HG03469 (cell line): ENCODE data around the gene HSF5.
"Not testable (repeated sequence)": the region's sequence is repeated elsewhere in the genome, so short reads cannot be mapped to it uniquely, and the experiment has no call there.

ENCODE experiments used
- ATAC-seq: cut with Tn5 transposase; IDR thresholded peaks from one replicate; pipeline ENCODE4 v1.9.1; 2021; ENCODE audit warnings: mild to moderate bottlenecking, moderate library complexity, moderate number of reproducible peaks; ENCODE audit not compliant: unreplicated experiment

The HSF5 gene

GRCh38 chr17:58415371-58416055 is 72.7 kb downstream of the HSF5 start:
- no peak for ATAC-seq

- ATAC-seq: no peak
Measured at GRCh38 chr17:58414596-58414997, 73.6 kb downstream of the HSF5 start.

- no peak for ATAC-seq
Measured at GRCh38 chr17:58413684-58414083, 74.5 kb downstream of the HSF5 start.

- ATAC-seq: no peak
Measured at GRCh38 chr17:58412961-58413586, 75.1 kb downstream of the HSF5 start.

- no peak for ATAC-seq
Measured at GRCh38 chr17:58412064-58412703, 76.0 kb downstream of the HSF5 start.

- ATAC-seq: no peak
Measured at GRCh38 chr17:58411408-58411894, 76.8 kb downstream of the HSF5 start.

- no peak for ATAC-seq
Measured at GRCh38 chr17:58410714-58411407, 77.3 kb downstream of the HSF5 start.

- ATAC-seq: no peak
Measured at GRCh38 chr17:58409432-58409831, 78.8 kb downstream of the HSF5 start.

GRCh38 chr17:58403311-58403710 is 84.9 kb downstream of the HSF5 start:
- ATAC-seq: no peak

GRCh38 chr17:58402679-58403078 is 85.5 kb downstream of the HSF5 start:
- ATAC-seq: no peak

- ATAC-seq: no peak
Measured at GRCh38 chr17:58402047-58402446, 86.2 kb downstream of the HSF5 start.

- ATAC-seq: no peak
Measured at GRCh38 chr17:58401287-58401686, 86.9 kb downstream of the HSF5 start.

GRCh38 chr17:58400826-58401225 is 87.4 kb downstream of the HSF5 start:
- no peak for ATAC-seq

GRCh38 chr17:58399974-58400373 is 88.2 kb downstream of the HSF5 start:
- no peak for ATAC-seq

- ATAC-seq: no peak
Measured at GRCh38 chr17:58398574-58399266, 89.5 kb downstream of the HSF5 start.

- not testable (repeated sequence) for ATAC-seq
Measured at GRCh38 chr17:58397421-58397820, 90.8 kb downstream of the HSF5 start.

- no peak for ATAC-seq
Measured at GRCh38 chr17:58396173-58396572, 92.0 kb downstream of the HSF5 start.

GRCh38 chr17:58394534-58395223 is 93.5 kb downstream of the HSF5 start:
- no peak for ATAC-seq

GRCh38 chr17:58391302-58391984 is 96.8 kb downstream of the HSF5 start:
- no peak for ATAC-seq

GRCh38 chr17:58390884-58391283 is 97.3 kb downstream of the HSF5 start:
- ATAC-seq: no peak
